ENCODE results near the gene KIR2DL3. TPM values are rescaled to one million over a fixed set of nuclear protein-coding genes. Genes with fewer than 3 reads are reported as not detected.

The KIR2DL3 gene
- not detected in 2 replicates for total RNA-seq

DNA sequence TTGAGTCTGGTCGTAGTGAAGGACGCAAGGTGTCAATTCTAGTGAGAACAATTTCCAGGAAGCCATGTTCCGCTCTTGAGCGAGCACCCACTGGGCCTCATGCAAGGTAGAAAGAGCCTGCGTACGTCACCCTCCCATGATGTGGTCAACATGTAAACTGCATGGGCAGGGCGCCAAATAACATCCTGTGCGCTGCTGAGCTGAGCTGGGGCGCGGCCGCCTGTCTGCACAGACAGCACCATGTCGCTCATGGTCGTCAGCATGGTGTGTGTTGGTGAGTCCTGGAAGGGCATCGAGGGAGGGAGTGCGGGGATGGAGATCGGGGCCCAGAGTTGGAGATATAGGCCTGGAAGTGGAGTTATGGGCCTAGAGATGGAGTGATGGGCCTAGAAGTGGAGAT, at the start of gene KIR2DL3:
KIR2DL3 (plus strand) TSS at position 208 of the 400 bp plus-strand sequence; CDS start at position 241, 33 bp downstream.

DNA sequence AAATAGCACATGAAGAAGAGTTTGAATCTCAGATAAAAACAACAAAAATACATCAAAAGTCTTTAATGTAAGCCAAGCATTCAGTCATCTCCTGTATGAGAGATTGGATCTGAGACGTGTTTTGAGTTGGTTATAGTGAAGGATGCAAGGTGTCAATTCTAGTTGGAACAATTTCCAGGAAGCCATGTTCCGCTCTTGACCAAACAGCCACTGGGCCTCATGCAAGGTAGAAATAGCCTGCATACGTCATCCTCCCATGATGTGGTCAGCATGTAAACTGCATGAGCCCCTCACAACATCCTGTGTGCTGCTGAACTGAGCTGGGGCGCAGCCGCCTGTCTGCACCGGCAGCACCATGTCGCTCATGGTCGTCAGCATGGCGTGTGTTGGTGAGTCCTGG, 14.2 kb upstream of the KIR2DL3 start, which contains the start of gene KIR3DL3:
KIR3DL3 (plus strand) TSS at position 301 of the 400 bp plus-strand sequence; CDS start at position 356, 55 bp downstream.

DNA sequence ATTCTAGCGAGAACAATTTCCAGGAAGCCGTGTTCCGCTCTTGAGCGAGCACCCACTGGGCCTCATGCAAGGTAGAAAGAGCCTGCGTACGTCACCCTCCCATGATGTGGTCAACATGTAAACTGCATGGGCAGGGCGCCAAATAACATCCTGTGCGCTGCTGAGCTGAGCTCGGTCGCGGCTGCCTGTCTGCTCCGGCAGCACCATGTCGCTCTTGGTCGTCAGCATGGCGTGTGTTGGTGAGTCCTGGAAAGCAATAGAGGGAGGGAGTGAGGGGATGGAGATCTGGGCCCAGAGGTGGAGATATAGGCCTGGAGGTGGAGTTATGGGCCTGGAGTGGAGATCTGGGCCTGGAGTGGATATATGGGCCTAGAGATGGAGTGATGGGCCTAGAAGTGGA, 31.3 kb downstream of the KIR2DL3 start, which contains the start of gene KIR2DL1:
KIR2DL1 (plus strand) TSS at position 148 of the 400 bp plus-strand sequence; CDS start at position 206, 58 bp downstream.

Other genes with a start within 250 kb of the KIR2DL3 start
- not detected in 2 replicates for gene LAIR2, start 235.7 kb upstream of the KIR2DL3 start, total RNA-seq
- not detected in 2 replicates for gene LILRA2, start 164.7 kb upstream of the KIR2DL3 start, total RNA-seq
- gene LILRA1, start 144.9 kb upstream of the KIR2DL3 start, total RNA-seq = not detected in 2 replicates
- gene LILRB1, start 108.0 kb upstream of the KIR2DL3 start, total RNA-seq = not detected in 2 replicates
- not detected in 2 replicates for gene LILRB4, start 75.5 kb upstream of the KIR2DL3 start, total RNA-seq
- gene KIR3DL3, start 14.1 kb upstream of the KIR2DL3 start, total RNA-seq = not detected in 2 replicates
- not detected in 2 replicates for gene KIR2DL1, start 31.3 kb downstream of the KIR2DL3 start, total RNA-seq
- not detected in 2 replicates for gene KIR2DL4, start 65.1 kb downstream of the KIR2DL3 start, total RNA-seq
- gene KIR3DL1, start 78.0 kb downstream of the KIR2DL3 start, total RNA-seq = not detected in 2 replicates
- not detected in 2 replicates for gene KIR2DS4, start 94.2 kb downstream of the KIR2DL3 start, total RNA-seq
- not detected in 2 replicates for gene KIR3DL2, start 111.9 kb downstream of the KIR2DL3 start, total RNA-seq
- gene FCAR, start 135.7 kb downstream of the KIR2DL3 start, total RNA-seq = not detected in 2 replicates
- not detected in 2 replicates for gene NCR1, start 167.6 kb downstream of the KIR2DL3 start, total RNA-seq
- not detected in 2 replicates for gene NLRP7, start 209.0 kb downstream of the KIR2DL3 start, total RNA-seq
- gene NLRP2, start 227.9 kb downstream of the KIR2DL3 start, total RNA-seq = 0.27 and 0.28 TPM in 2 replicates

Measured in endothelial cell of coronary artery (primary cell).